Measurements from ENCODE around the gene ARID3B.

GRCh38 chr15:74626752-74627692, 86.0 kb downstream of the ARID3B start:
- no peak for TF ChIP-seq CTCF (IDR thresholded peaks at IDR 0.05)
- TF ChIP-seq POLR2A (IDR thresholded peaks at IDR 0.05): no peak

Data from thyroid gland (tissue), 4 donors.